ES-I3 (cell line): ENCODE measurements around the gene LDLRAD4.

Source experiments
- H3K36me3 ChIP-seq: 2 replicates; pipeline ENCODE4 v1.6.1; 2013; ENCODE audit warnings: mild to moderate bottlenecking, low read length, control low read depth, moderate library complexity; ENCODE audit not compliant: insufficient read depth
- H3K4me1 ChIP-seq: 2 replicates; pipeline ENCODE4 v1.6.1; 2013; ENCODE audit warnings: mild to moderate bottlenecking, control low read depth, low read length; ENCODE audit not compliant: insufficient read depth
- H3K9ac ChIP-seq: 2 replicates; pipeline ENCODE4 v1.6.1; 2013; ENCODE audit warnings: low read depth, mild to moderate bottlenecking, low read length, moderate library complexity
- H3K9me3 ChIP-seq: 2 replicates; pipeline ENCODE4 v1.6.1; 2013; ENCODE audit warnings: mild to moderate bottlenecking, low read length, moderate library complexity; ENCODE audit not compliant: control insufficient read depth, insufficient read depth

LDLRAD4 gene

GRCh38 chr18:13608791-13609532 lies 390.4 kb downstream of the LDLRAD4 start:
- H3K9ac ChIP-seq = no peak overlapping the region
- H3K4me1 ChIP-seq = peaks cover 10% of the 10 kb centered on the region; the same call in 1 of the 2 replicates
- H3K36me3 ChIP-seq = no peaks in the 10 kb centered on the region
- no peaks in the 10 kb centered on the region for H3K9me3 ChIP-seq

DNA sequence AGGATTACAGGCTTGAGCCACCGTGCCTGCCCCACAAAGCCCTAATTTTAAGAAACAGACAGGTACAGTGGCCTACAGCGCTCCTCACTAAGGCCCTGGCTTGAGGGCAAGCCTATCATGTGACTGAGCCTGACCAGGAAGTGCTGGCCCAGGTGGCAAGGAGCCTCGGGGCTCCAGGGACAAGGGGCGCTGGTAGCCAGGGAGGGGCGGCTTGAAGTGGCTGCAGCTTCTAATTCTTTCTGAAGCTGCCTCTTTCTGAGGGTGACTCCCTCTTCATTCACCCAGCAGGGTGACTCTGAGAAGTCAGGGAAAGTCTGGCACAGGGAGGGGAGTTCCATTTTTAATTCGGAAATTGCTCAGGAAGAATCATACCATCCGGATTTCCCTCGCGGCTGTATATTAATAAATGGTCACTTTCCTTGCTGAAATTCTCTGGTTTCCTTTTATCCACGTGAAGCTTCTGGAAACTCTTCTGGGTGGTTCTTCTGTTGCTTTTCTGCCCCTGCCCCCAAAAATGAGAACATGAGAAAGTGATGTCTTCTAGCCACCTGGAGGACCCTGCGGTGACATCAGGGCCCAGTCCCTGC lies 392.1 kb downstream of the LDLRAD4 start:
- Histone ChIP-seq H3K4me1 (peaks cover 10% of the 10 kb centered on the region; the same call in 1 of the 2 replicates), H3K36me3 (no peaks in the 10 kb centered on the region), H3K9ac (peak overlapping the region; percentile 13; the same call in 1 of the 2 replicates), H3K9me3 (no peaks in the 10 kb centered on the region)

- H3K4me1 ChIP-seq = peaks cover 10% of the 10 kb centered on the region; the same call in 1 of the 2 replicates
- H3K36me3 ChIP-seq = no peaks in the 10 kb centered on the region
- H3K9ac ChIP-seq = peak overlapping the region; percentile 13; the same call in 1 of the 2 replicates
- H3K9me3 ChIP-seq = no peaks in the 10 kb centered on the region
Measured at GRCh38 chr18:13611142-13611600, 392.6 kb downstream of the LDLRAD4 start.

- peaks cover 10% of the 10 kb centered on the region; the same call in 1 of the 2 replicates for H3K4me1 ChIP-seq
- peak overlapping the region; percentile 13; the same call in 1 of the 2 replicates for H3K9ac ChIP-seq
- H3K36me3 ChIP-seq = no peaks in the 10 kb centered on the region
- no peaks in the 10 kb centered on the region for H3K9me3 ChIP-seq
Measured at GRCh38 chr18:13611601-13612195, 393.1 kb downstream of the LDLRAD4 start.

DNA sequence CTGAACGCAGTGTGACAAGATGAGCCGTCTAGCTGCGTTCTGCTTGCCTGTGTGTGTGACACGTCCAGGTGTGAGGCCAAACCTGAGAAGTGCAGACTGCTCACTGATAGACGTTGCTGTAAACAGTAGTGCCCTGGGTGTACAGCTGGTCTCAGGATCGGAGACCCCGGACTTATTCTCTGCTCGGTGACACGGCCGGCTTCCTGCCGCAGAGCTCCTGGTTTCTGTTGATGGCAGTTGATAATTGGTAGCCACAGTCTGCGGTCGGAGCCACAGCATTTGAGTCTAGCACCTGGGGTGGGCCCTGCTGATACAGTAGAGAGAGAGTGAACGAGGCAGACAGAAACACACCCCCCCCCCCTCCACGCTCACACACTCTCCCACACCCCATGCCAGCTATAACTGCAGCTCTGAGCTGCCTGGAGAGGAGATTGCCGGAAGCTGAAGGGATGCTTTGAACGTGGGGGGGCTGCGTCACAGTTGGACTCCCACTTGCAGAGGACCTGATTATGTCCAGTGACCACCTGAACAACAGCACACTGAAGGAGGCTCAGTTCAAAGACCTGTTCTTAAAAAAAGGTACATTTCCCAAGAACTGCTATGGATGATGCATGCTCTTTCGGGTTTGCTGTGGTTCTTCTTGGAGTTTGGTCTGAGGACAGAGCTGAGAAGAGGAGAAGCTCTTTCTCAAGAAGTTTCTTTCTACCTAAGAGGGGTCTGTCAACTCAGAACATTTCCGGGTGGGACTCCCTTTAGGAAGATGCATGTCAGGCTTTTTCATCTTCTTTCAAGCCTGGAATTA lies 393.8 kb downstream of the LDLRAD4 start:
- Histone ChIP-seq H3K36me3 (no peaks in the 10 kb centered on the region), H3K9ac (no peak overlapping the region), H3K4me1 (peaks cover 10% of the 10 kb centered on the region; the same call in 1 of the 2 replicates), H3K9me3 (no peaks in the 10 kb centered on the region)

DNA sequence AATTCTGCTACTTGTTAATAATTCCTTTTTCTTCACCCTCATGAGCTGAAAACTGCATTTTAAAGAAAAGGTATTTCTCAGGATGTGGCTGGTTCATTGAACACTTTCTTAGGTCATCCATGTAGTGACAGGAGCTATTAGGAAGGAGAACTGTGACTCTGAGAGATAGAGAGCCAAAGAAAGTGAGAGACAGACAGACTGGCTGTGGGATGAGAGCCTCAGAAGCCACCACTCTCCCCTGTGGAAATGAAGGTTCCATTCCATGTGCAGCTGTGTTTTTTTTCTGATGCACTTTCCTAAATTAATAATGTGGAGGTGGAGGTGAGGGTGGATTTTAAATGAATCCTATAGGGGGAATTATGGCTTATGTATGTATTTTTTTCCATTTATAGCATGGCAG lies 394.5 kb downstream of the LDLRAD4 start:
- H3K9ac ChIP-seq = no peak overlapping the region
- H3K9me3 ChIP-seq = no peaks in the 10 kb centered on the region
- peaks cover 10% of the 10 kb centered on the region; the same call in 1 of the 2 replicates for H3K4me1 ChIP-seq
- H3K36me3 ChIP-seq = no peaks in the 10 kb centered on the region

DNA sequence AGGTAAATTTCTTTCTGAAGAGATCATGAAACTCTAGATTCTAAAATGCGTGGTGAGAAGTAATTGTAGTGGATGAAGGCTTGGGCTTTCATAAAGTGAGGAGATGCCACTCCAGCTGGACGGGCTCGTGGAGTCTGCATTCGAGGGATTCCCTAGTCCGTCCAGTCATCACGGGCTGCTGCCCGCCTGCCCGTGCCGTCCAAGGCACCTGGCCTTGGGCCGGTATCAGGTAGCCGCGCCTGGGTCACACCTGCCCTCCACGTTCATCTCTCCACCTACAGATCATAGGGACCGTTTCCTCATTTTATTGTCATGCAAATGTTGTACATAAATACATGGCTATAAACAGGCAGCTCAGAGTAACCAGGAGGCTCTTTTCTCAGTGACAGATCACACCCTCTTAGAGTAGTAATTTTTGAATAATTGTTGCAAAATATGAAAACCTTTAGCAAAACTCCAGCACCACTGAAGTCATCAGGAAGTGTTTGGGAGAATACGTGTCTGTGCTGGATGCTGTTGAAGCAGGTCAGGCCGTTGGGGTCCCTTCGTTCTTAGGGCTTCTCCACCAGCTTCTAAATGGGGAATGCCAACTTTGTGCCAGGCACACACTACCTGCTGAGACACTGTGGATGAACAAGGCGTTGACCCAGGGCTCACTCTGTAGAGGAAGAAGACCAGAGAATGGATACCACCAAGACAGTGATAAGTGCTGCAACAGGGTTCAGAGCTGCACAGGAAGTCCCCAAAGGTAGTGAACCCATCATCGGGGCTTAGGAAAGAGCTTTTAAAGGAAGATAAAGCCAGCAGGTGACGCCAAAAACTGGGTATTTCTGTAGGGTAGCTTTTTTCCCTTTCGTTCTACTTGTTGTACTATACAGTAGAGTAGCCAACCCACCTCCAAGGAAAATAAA lies 395.3 kb downstream of the LDLRAD4 start:
- Histone ChIP-seq H3K9ac (no peak overlapping the region), H3K4me1 (peaks cover 10% of the 10 kb centered on the region; the same call in 1 of the 2 replicates), H3K36me3 (no peaks in the 10 kb centered on the region), H3K9me3 (no peaks in the 10 kb centered on the region)

DNA sequence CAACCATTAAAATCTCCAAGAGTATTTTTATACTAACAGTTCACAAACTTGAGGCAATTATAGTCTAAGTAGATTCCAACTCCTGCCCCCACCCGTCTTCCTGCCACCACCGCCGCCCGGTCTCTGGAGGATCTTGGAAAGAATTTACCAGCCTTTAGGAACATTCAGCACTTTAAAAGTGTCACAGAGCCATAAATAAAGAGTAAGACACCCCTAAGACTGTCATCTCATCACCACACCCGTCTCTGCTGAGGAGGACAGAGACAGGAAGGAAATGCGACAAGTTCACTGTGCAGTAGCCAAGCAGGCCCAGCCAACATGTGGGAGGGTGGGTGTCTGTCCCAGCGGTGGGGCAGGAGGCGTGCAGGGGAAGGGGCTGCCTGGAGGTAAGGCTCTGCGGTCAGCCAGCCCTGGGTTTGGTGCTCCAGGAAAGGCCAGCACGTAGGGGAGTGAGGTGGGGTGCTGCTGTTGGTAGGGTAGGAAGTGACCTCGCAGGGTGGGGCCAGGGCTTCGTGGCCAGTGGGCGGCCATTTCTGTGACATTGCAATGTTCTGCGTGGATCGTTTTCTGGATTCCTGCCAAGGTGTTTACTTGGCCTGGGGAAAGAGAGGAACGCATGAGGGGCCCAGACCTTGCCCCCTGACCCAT lies 396.2 kb downstream of the LDLRAD4 start:
- Histone ChIP-seq H3K36me3 (no peaks in the 10 kb centered on the region), H3K9me3 (no peaks in the 10 kb centered on the region), H3K9ac (no peak overlapping the region), H3K4me1 (peaks cover 10% of the 10 kb centered on the region; the same call in 1 of the 2 replicates)

GRCh38 chr18:13615432-13615861 lies 396.9 kb downstream of the LDLRAD4 start:
- H3K9ac ChIP-seq = no peak overlapping the region
- H3K9me3 ChIP-seq = no peaks in the 10 kb centered on the region
- no peaks in the 10 kb centered on the region for H3K36me3 ChIP-seq
- peaks cover 10% of the 10 kb centered on the region; the same call in 1 of the 2 replicates for H3K4me1 ChIP-seq

DNA sequence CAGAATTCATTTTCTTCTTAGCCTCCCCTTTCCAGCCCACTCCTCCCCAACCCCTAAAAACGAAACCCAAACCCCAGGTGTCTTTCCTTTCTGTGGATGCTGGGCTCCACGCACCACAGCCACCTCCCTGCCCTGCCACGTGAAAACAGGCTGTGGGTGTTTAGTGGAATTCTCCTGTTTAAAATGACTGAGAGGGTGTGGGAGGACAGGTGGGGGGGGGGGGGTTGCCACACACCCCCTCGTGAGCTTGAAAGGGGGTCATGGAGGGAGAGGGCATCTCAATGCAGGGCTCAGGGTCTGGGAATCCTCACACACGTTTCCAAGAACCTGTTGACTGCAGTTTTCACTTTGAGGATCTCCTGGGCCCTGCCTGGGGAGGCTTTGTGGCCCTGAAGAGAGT lies 397.5 kb downstream of the LDLRAD4 start:
- Histone ChIP-seq H3K36me3 (no peaks in the 10 kb centered on the region), H3K9ac (no peak overlapping the region), H3K4me1 (peaks cover 5% of the 10 kb centered on the region; the same call in 1 of the 2 replicates), H3K9me3 (no peaks in the 10 kb centered on the region)

DNA sequence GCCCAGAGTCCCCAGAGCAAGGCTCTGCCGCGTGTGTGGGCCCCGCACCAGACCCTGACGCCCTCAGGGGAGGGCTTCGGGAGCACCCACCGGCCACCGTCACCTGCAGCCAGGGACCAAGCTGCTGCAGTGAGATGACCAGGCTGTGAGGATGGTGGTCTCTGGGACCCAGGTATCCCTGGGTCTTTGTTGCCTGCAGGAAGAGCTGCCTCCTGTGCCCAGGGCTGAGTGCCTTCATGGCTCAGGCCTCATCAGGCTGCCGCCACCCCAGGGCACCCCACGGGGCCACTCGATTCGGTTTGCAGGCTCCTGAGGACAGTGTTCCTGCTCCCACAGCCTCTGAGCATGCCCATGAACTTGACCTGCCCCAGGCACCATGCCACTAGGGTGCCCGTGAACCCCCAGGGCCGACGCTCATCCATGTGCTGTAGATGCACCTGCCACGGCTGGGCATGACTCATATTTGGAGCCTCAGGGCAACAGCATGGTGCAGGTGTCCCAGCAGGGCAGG lies 398.0 kb downstream of the LDLRAD4 start:
- peaks cover 5% of the 10 kb centered on the region; the same call in 1 of the 2 replicates for H3K4me1 ChIP-seq
- H3K9ac ChIP-seq = no peak overlapping the region

GRCh38 chr18:13617826-13618515 lies 399.4 kb downstream of the LDLRAD4 start:
- Histone ChIP-seq H3K9ac (no peak overlapping the region), H3K4me1 (no peaks in the 10 kb centered on the region), H3K9me3 (no peaks in the 10 kb centered on the region), H3K36me3 (no peaks in the 10 kb centered on the region)

More for the DNA sequence above, 398.0 kb downstream of the LDLRAD4 start:
- Histone ChIP-seq H3K36me3 (no peaks in the 10 kb centered on the region), H3K9me3 (no peaks in the 10 kb centered on the region)
